Stimulated activated CD4-positive, alpha-beta T cell treated with anti-CD3 and anti-CD28 coated beads, Interleukin-12 subunit alpha, Interleukin-12 subunit beta, amount 100 ng/mL, for 48 hours (primary cell): Measurements from ENCODE around the gene PLLP.
"Not testable (repeated sequence)": the region's sequence is repeated elsewhere in the genome, so short reads cannot be mapped to it uniquely, and the experiment has no call there.

Experiments used
- DNase-seq, 3 donors: peaks; one replicate each; pipeline ENCODE4 v3.0.0-alpha.2; 2020; ENCODE audit warnings: low read depth in 2 of 3, low spot score in 1 of 3

PLLP gene

GRCh38 chr16:57303021-57303909 lies 18.8 kb upstream of the PLLP start:
- DNase-seq: no peak

GRCh38 chr16:57301126-57301817 lies 16.8 kb upstream of the PLLP start:
- DNase-seq: no peak

GRCh38 chr16:57300387-57301125 lies 16.1 kb upstream of the PLLP start:
- DNase-seq: peak; percentile 96 to 100 (median 99)

DNA sequence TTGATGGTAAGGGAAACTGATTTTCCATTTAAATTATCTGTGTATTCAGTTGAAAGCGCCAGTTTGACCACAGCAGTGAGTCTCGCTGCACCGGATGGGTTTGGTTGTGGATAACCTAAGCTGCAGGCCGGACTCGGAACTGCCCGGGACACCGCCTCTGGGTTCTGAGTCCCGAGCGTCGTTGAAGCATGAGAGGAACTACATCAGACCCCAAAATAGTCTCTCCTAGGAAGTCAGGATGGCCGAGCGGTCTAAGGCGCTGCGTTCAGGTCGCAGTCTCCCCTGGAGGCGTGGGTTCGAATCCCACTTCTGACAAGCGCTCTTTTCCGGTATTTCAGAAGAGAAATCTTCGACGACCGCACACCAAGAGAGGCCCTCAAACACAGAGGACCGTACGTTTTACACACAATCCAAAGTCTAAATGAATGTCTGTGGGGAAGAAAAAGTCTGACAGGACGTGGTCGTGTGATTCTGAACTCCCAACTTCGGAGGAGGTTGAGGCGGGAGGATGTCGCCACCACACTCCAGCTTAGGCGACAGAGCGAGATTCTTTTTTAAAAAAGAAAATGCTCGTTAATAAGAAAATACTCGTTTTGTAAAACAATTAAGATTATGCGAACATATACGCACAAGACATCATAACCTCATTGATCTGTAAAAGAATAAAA lies 15.4 kb upstream of the PLLP start:
- DNase-seq: peak; percentile 77 to 83 (median 83)

DNA sequence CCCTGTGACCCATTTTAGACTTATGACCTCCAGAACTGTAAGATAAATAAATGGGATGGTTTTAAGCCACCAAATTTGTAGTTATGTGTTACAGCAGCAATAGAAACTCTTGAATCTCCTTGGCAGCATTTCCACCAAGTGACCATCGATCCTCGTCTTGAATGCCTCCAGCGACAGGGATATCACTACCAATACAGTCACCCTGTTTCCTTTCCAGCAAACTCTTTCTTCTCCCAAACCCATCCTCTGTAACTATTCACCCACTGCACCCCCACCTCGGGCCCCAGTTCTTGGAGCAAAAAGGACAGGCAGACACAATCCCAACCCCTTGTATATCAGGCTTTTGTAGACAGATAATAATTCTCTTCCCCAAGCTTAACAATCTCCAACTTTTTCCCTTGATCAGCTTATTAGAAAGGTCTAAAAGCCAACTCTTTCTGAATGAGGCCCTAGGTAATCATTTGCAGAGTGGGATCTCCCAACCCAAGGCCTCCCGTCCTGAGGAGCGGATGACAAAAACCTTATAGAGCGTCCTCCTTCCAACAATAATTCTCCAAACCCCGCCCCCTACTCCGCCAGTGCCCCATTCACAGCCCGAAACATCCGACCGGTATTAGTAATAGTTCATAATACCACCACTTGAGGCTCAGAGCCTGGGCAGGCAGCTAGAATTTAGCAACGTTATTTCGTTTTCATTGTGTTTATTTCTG lies 14.7 kb upstream of the PLLP start:
- no peak for DNase-seq

- DNase-seq: peak in 1 of 3 donors; percentile 19
Observed at GRCh38 chr16:57297856-57298255, 13.4 kb upstream of the PLLP start.

GRCh38 chr16:57289391-57290257 lies 5.2 kb upstream of the PLLP start:
- DNase-seq: no peak

GRCh38 chr16:57285379-57285778 lies 907 bp upstream of the PLLP start:
- no peak for DNase-seq

DNA sequence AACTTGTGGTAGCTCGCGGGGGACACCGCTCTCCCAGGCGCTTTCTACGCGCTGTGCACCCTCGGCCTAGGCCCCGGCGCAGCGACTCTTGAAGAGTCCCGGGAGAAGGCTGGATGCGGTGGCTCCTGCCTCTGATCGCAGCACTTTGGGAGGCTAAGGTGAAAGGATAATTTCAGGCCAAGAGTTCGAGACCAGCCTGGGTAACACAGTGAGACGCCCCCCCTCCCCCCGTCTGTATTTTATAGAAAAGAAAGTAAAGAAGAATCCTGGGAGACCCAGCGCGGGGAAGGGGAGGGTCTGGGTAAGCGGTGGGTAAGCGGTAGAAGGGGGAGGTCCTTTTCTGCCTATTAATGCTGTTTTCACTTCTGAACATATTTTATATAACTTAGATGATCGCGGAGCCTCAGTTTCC lies 486 bp upstream of the PLLP start:
- DNase-seq: no peak

GRCh38 chr16:57283959-57284208 lies 588 bp downstream of the PLLP start:
- no peak for DNase-seq

DNA sequence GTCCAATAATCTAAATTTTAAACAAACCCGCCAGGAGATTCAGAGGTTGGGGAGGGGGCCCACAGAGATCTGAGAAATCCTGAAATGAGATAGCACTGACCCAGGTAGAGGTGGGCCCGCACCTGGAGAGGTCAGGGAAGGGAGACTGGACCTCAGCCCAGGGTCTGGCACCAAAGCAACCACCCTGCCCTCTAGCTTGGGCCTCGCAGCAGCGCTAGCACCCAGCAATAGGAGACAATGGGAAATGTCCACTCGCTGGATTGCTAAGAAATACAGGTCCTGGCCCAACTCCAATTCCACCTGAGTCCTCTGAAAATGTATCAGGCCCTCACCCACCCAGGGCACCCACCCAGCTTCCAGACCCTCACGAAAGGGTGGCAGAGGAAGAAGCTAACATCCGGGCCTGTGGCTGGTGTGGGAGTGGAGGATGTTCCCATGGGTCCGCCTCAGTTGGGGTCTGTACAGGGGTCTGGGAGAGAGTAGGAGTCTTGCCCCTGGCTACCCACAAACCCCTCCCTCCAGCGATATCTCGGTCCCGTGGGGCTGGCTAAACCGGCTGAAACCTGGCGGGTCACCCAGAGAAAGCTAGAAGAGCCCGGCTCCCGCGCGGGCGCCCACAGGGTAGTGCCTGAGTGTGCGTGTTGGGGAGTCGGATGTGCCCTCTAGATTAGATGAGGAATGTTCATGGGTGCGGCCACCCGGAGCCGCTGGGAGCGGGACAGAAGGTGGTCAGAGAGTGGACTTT lies 1.1 kb downstream of the PLLP start:
- DNase-seq: no peak

DNA sequence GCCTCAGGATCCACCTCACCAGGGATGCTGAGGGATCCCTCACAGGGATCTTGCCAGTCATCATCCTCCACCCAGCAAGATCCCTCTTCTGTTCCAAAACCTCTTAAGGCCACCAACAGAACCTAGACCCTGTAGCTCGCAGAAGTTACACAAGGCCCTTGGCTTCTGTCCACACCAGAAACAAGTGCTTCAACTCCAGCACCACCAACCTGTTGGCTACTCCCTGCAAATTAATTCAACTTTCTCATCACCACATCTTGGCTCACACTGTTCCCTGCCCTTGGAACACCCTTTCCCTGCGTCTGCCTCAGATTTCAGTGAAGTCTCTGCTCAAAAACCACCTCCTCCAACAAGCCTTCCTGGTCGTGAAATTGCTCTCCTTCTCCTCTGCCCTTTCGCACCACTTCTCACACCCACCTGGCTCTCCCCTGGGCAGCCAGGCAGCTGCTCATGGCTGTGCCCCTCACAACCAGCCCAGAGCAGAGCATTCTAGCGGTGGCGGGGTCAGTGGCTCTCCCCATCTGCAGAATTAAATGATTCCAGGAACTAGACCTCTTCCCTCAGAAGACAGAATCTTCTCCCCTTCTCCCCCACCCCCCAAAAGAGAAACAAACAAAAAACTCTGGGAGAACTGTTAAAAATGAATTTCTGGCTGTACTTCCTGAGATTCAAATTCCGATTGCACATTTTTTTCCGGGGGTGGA lies 1.8 kb downstream of the PLLP start:
- no peak for DNase-seq

DNA sequence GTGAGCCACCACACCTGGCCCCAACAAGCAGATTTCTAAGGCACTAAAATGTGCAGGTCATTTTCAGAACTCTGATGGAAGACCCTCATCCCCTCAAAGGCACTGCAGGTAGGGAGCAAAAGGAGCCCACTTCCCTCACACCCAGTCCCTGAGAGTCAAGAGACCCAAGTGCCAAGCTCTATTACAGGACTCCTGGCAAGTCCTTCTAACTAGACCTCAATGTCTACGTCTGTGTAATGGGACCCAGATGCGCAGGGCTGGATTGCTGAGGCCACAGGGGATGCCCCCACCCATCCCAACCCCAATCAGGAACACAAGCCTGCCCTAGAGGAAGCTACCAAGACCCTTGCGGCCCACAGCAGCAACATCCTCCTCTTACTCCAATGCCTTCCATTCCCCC lies 2.7 kb downstream of the PLLP start:
- DNase-seq: no peak

- DNase-seq: no peak
Observed at GRCh38 chr16:57279780-57280638, 4.5 kb downstream of the PLLP start.

- no peak for DNase-seq
Observed at GRCh38 chr16:57278494-57278893, 6.0 kb downstream of the PLLP start.

DNA sequence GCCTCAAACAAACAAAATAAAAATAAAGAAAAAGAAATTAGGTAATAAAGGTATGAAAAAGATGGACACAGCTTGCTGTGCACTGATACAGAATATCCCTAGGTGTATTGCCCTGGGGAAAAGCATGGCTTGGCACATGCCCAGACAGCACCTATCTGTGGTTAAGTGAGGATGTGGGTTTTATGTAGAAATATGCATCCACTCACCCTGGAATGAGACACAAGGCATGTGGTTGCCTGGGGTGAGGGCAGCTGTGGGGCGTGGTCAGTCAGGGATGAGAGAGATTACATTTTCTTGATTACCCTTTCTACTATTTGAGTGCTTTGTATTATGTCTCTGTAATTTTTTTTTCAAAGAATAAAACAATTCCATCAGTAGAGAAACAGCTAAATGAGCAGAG lies 6.9 kb downstream of the PLLP start:
- peak in 2 of 3 donors; percentile 36 to 44 for DNase-seq

DNA sequence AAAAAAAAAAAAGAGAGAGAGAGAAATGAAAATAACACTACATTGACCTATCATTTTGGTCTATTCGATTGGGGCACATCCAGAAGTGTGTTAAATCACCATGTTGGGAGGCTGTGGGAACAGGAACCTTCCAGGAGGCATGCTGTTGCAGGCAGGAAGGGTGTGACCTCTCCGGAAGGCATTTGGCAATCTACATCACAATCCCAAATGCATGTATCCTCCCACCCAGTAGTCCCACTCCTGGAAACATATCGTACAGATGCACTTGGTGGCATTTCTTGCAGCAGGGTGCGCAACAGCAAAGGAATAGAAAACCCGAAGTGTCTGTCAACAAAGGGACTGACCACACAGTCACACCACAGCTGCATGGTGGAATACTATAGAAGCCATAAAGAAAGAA lies 7.9 kb downstream of the PLLP start:
- no peak for DNase-seq

DNA sequence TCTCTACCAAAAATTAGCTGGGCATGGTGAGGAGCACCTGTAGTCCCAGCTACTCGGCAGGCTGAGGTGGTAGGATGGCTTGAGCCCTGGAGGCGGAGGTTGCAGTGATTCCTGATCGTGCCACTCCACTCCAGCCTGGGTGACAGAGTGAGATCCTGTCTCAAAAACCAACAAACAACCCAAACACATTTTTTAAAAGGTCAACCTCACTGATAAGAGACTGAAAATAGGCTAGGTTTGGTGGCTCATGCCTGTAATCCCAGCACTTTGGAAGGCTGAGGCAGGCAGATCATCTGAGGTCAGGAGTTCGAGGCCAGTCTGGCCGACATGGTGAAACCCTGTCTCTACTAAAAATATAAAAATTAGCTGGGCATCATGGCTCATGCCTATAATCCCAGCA lies 8.5 kb downstream of the PLLP start:
- not testable (repeated sequence) for DNase-seq
